Neutrophil (primary cell): Measurements from ENCODE around the gene TSPO2.
A peak's percentile ranks its signal among the peaks of the same experiment; 100 is the strongest.

Experiments used
- H3K27ac ChIP-seq: fragments of 200-600 bp; sonication (generic); 2 replicates; pipeline ENCODE4 v1.5.1; 2016; ENCODE audit warnings: mild to moderate bottlenecking, moderate library complexity
- H3K27me3 ChIP-seq: fragments of 200-600 bp; sonication (generic); 2 replicates; pipeline ENCODE4 v1.6.0; 2016; ENCODE audit warnings: mild to moderate bottlenecking
- H3K36me3 ChIP-seq: fragments of 200-600 bp; sonication (generic); 2 replicates; pipeline ENCODE4 v1.5.1; 2017
- H3K4me1 ChIP-seq, 2 experiments: fragments of 200-600 bp in 1 of 2; sonication (generic) in 1 of 2; 1 replicate in 1 of 2; 2 replicates in 1 of 2; pipeline versions ENCODE4 v1.5.1 to v1.6.1; 2013 to 2016; ENCODE audit warnings: low read depth in 1 of 2, low read length in 1 of 2, mild to moderate bottlenecking in 1 of 2, moderate library complexity in 1 of 2; ENCODE audit not compliant: control insufficient read depth in 1 of 2, insufficient read depth in 1 of 2
- H3K4me3 ChIP-seq, 2 experiments: fragments of 200-600 bp in 1 of 2; sonication (generic) in 1 of 2; 1 replicate in 1 of 2; 2 replicates in 1 of 2; pipeline ENCODE4 v1.5.1; 2013 to 2016; ENCODE audit warnings: low read depth in 1 of 2, low read length in 1 of 2, mild to moderate bottlenecking in 1 of 2, moderate library complexity in 1 of 2
- H3K9me3 ChIP-seq: fragments of 200-600 bp; sonication (generic); 2 replicates; pipeline ENCODE4 v1.5.1; 2016
- CTCF ChIP-seq: fragments of 200-600 bp; sonication (generic); IDR thresholded peaks from 2 replicates; pipeline ENCODE4 v1.5.1; 2016; ENCODE audit warnings: antibody characterized with exemption

Gene TSPO2

GRCh38 chr6:41027799-41028560 lies 14.3 kb upstream of the TSPO2 start:
- Histone ChIP-seq H3K27me3 (peaks cover 7% of the 10 kb centered on the region), H3K4me1 (peaks cover 12 to 17% of the 10 kb centered on the region in 2 experiments), H3K9me3 (no peaks in the 10 kb centered on the region), H3K4me3 (peak overlapping the region; percentile 64 to 89), H3K27ac (no peak overlapping the region), H3K36me3 (no peaks in the 10 kb centered on the region)
- peak; percentile 97 for TF ChIP-seq CTCF

- Histone ChIP-seq H3K9me3 (no peaks in the 10 kb centered on the region), H3K27ac (no peak overlapping the region), H3K4me3 (peak overlapping the region; percentile 64 to 89), H3K4me1 (peaks cover 12 to 17% of the 10 kb centered on the region in 2 experiments), H3K36me3 (no peaks in the 10 kb centered on the region), H3K27me3 (peaks cover 7% of the 10 kb centered on the region)
- TF ChIP-seq CTCF: no peak
Measured at GRCh38 chr6:41028561-41029412, 13.5 kb upstream of the TSPO2 start.

GRCh38 chr6:41032830-41033229 lies 9.4 kb upstream of the TSPO2 start:
- no peaks in the 10 kb centered on the region for H3K27me3 ChIP-seq

GRCh38 chr6:41033776-41034175 lies 8.5 kb upstream of the TSPO2 start:
- no peaks in the 10 kb centered on the region for H3K36me3 ChIP-seq
- H3K27ac ChIP-seq: no peak overlapping the region
- no peaks in the 10 kb centered on the region for H3K9me3 ChIP-seq
- no peaks in the 10 kb centered on the region for H3K27me3 ChIP-seq
- H3K4me3 ChIP-seq: no peak overlapping the region
- H3K4me1 ChIP-seq: no peaks in the 10 kb centered on the region
- TF ChIP-seq CTCF: no peak

More at GRCh38 chr6:41032830-41033229, 9.4 kb upstream of the TSPO2 start:
- no peak for TF ChIP-seq CTCF
- Histone ChIP-seq H3K4me1 (peaks cover 8% of the 10 kb centered on the region in 2 experiments), H3K27ac (no peak overlapping the region), H3K9me3 (no peaks in the 10 kb centered on the region), H3K4me3 (no peak overlapping the region), H3K36me3 (no peaks in the 10 kb centered on the region)

GRCh38 chr6:41036186-41036585 lies 6.1 kb upstream of the TSPO2 start:
- Histone ChIP-seq H3K4me3 (no peak overlapping the region), H3K4me1 (no peaks in the 10 kb centered on the region), H3K36me3 (no peaks in the 10 kb centered on the region), H3K27ac (no peak overlapping the region), H3K9me3 (no peaks in the 10 kb centered on the region), H3K27me3 (no peaks in the 10 kb centered on the region)
- TF ChIP-seq CTCF: no peak
